ENCODE results near the gene GPRC5D. TPM values are rescaled to one million over a fixed set of nuclear protein-coding genes. Genes with fewer than 3 reads are reported as not detected.

The GPRC5D gene
- total RNA-seq, 1 experiment from 2014 or later: not detected

DNA sequence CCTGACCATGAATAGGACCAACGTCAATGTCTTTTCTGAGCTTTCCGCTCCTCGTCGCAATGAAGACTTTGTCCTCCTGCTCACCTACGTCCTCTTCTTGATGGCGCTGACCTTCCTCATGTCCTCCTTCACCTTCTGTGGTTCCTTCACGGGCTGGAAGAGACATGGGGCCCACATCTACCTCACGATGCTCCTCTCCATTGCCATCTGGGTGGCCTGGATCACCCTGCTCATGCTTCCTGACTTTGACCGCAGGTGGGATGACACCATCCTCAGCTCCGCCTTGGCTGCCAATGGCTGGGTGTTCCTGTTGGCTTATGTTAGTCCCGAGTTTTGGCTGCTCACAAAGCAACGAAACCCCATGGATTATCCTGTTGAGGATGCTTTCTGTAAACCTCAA is 43.3 kb downstream of the GPRC5D start:
- H4K20me1 ChIP-seq (ENCODE audit: insufficient read depth): peaks cover 100% of the 10 kb centered on the region
- peaks cover 97% of the 10 kb centered on the region for H3F3A ChIP-seq (ENCODE audit: insufficient read depth, low read depth)
- no peak overlapping the region for H2AFZ ChIP-seq
- no peaks in the 10 kb centered on the region for H3K27me3 ChIP-seq (ENCODE audit: insufficient read depth, low read depth)
- H3K79me2 ChIP-seq (ENCODE audit: low read depth): peaks cover 100% of the 10 kb centered on the region
- H3K4me1 ChIP-seq (replicated peaks; ENCODE audit: insufficient read depth): peaks cover 42% of the 10 kb centered on the region
- intact Hi-C loops (cut with micrococcal nuclease; ENCODE audit: unreplicated experiment): no loop called here
- H3K4me3 ChIP-seq: peak overlapping the region; percentile 3; the same call in 1 of the 2 replicates
- ChIA-PET POLR2A (ENCODE audit: unreplicated experiment) (no interaction called here), CTCF (interaction anchor here (0.6 kb wide), 1 partner anchor 11 kb away, joined by 8 read pairs; no protein-coding TSS in a partner anchor)
- H3K9me2 ChIP-seq (ENCODE audit: insufficient read depth): no peaks in the 10 kb centered on the region
- no TSS peak for BruUV-seq (replicated peaks)
- TF ChIP-seq, protein P1, sequence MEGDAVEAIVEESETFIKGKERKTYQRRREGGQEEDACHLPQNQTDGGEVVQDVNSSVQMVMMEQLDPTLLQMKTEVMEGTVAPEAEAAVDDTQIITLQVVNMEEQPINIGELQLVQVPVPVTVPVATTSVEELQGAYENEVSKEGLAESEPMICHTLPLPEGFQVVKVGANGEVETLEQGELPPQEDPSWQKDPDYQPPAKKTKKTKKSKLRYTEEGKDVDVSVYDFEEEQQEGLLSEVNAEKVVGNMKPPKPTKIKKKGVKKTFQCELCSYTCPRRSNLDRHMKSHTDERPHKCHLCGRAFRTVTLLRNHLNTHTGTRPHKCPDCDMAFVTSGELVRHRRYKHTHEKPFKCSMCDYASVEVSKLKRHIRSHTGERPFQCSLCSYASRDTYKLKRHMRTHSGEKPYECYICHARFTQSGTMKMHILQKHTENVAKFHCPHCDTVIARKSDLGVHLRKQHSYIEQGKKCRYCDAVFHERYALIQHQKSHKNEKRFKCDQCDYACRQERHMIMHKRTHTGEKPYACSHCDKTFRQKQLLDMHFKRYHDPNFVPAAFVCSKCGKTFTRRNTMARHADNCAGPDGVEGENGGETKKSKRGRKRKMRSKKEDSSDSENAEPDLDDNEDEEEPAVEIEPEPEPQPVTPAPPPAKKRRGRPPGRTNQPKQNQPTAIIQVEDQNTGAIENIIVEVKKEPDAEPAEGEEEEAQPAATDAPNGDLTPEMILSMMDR (conservative IDR thresholded peaks at IDR 0.05): no peak
- TF ChIP-seq EZH2 (IDR thresholded peaks at IDR 0.05; ENCODE audit: low read depth): no peak
- DNase-seq: no peak
- H3K4me2 ChIP-seq: peak overlapping the region; percentile 48
- H3K27ac ChIP-seq: peak overlapping the region; percentile 38
- H3K36me3 ChIP-seq (ENCODE audit: low read depth): peaks cover 79% of the 10 kb centered on the region
- no peaks in the 10 kb centered on the region for H3K9me3 ChIP-seq (ENCODE audit: insufficient read depth, low read depth)

DNA sequence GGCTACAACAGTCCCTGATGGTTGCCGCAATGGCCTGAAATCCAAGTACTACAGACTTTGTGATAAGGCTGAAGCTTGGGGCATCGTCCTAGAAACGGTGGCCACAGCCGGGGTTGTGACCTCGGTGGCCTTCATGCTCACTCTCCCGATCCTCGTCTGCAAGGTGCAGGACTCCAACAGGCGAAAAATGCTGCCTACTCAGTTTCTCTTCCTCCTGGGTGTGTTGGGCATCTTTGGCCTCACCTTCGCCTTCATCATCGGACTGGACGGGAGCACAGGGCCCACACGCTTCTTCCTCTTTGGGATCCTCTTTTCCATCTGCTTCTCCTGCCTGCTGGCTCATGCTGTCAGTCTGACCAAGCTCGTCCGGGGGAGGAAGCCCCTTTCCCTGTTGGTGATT is 43.7 kb downstream of the GPRC5D start:
- peaks cover 79% of the 10 kb centered on the region for H3K36me3 ChIP-seq (ENCODE audit: low read depth)
- H2AFZ ChIP-seq: no peak overlapping the region
- H4K20me1 ChIP-seq (ENCODE audit: insufficient read depth): peaks cover 100% of the 10 kb centered on the region
- no peak overlapping the region for H3K4me2 ChIP-seq
- TF ChIP-seq, protein P1 (conservative IDR thresholded peaks at IDR 0.05): no peak
- TF ChIP-seq EZH2 (IDR thresholded peaks at IDR 0.05; ENCODE audit: low read depth): no peak
- H3K9me3 ChIP-seq (ENCODE audit: insufficient read depth, low read depth): no peaks in the 10 kb centered on the region
- POLR2A ChIA-PET (ENCODE audit: unreplicated experiment): interaction anchor here (0.7 kb wide), 1 partner anchor 195 kb away, joined by 3 read pairs; no protein-coding TSS in a partner anchor
- CTCF ChIA-PET: interaction anchor here (0.6 kb wide), 1 partner anchor 11 kb away, joined by 8 read pairs; no protein-coding TSS in a partner anchor
- H3K27ac ChIP-seq: no peak overlapping the region; the same call in 1 of the 2 replicates
- H3F3A ChIP-seq (ENCODE audit: insufficient read depth, low read depth): peaks cover 97% of the 10 kb centered on the region
- H3K27me3 ChIP-seq (ENCODE audit: insufficient read depth, low read depth): no peaks in the 10 kb centered on the region
- intact Hi-C loops (cut with micrococcal nuclease; ENCODE audit: unreplicated experiment): no loop called here
- H3K79me2 ChIP-seq (ENCODE audit: low read depth): peaks cover 100% of the 10 kb centered on the region
- no TSS peak for BruUV-seq (replicated peaks)
- no peaks in the 10 kb centered on the region for H3K9me2 ChIP-seq (ENCODE audit: insufficient read depth)
- peak in 1 of 2 experiments; percentile 25 for DNase-seq
- H3K4me1 ChIP-seq (replicated peaks; ENCODE audit: insufficient read depth): peaks cover 42% of the 10 kb centered on the region
- H3K4me3 ChIP-seq: no peak overlapping the region

DNA sequence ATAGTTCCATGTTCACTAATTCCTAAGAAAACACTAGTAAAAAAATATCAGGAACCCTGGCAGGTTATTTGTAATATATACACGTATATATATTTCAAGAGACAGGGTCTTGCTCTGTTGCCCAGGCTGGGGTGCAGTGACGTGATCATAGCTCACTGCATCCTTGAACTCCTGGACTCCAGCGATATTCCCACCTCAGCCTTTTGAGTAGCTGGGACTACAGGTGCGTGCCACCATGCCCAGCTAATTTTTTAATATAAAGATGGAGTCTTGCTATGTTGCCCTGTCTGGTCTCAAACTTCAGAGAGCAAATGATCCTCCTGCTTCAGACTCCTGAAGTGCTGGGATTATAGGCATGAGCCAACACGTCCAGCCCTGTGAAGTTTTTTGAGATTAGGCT is 44.4 kb downstream of the GPRC5D start:
- H3K27me3 ChIP-seq (ENCODE audit: insufficient read depth, low read depth): no peaks in the 10 kb centered on the region
- BruUV-seq (replicated peaks): no TSS peak
- peaks cover 97% of the 10 kb centered on the region for H4K20me1 ChIP-seq (ENCODE audit: insufficient read depth)
- TF ChIP-seq, protein P1 (conservative IDR thresholded peaks at IDR 0.05): no peak
- no peak for TF ChIP-seq EZH2 (IDR thresholded peaks at IDR 0.05; ENCODE audit: low read depth)
- CTCF ChIA-PET: no interaction called here
- intact Hi-C loops (cut with micrococcal nuclease; ENCODE audit: unreplicated experiment): no loop called here
- H3K36me3 ChIP-seq (ENCODE audit: low read depth): peaks cover 73% of the 10 kb centered on the region
- H3K4me3 ChIP-seq: no peak overlapping the region
- POLR2A ChIA-PET (ENCODE audit: unreplicated experiment): interaction anchor here (0.6 to 0.7 kb wide), 3 partner anchors 26 to 195 kb away, joined by 3 to 4 read pairs (median 3); no protein-coding TSS in a partner anchor
- no peaks in the 10 kb centered on the region for H3K9me3 ChIP-seq (ENCODE audit: insufficient read depth, low read depth)
- H3K9me2 ChIP-seq (ENCODE audit: insufficient read depth): no peaks in the 10 kb centered on the region
- H3K27ac ChIP-seq: no peak overlapping the region
- H3K79me2 ChIP-seq (ENCODE audit: low read depth): peaks cover 100% of the 10 kb centered on the region
- DNase-seq: no peak
- H3K4me1 ChIP-seq (replicated peaks; ENCODE audit: insufficient read depth): peaks cover 48% of the 10 kb centered on the region
- no peak overlapping the region for H2AFZ ChIP-seq
- H3F3A ChIP-seq (ENCODE audit: insufficient read depth, low read depth): peaks cover 97% of the 10 kb centered on the region
- H3K4me2 ChIP-seq: no peak overlapping the region
